Transverse colon (tissue), 4 donors: ENCODE measurements around the gene RBM19. TPM values are rescaled to one million over a fixed set of nuclear protein-coding genes. Genes with fewer than 3 reads are reported as not detected.

Source experiments
- DNase-seq: peaks from one replicate; pipeline ENCODE4 v3.0.0-alpha.2; 2019
- H3K27ac ChIP-seq, 4 donors: fragments of 200-600 bp; sonication (generic); 2 replicates each; pipeline ENCODE4 v1.5.1; 2016 to 2018; ENCODE audit warnings: inconsistent platforms in 4 of 4
- H3K27me3 ChIP-seq: fragments of 200-600 bp; sonication (generic); 2 replicates; pipeline ENCODE4 v1.5.1; 2017; ENCODE audit warnings: inconsistent platforms
- H3K36me3 ChIP-seq, 4 donors: fragments of 200-600 bp; sonication (generic); 2 replicates each; pipeline ENCODE4 v1.5.1; 2017 to 2019; ENCODE audit warnings: inconsistent platforms in 4 of 4
- H3K4me1 ChIP-seq, 4 donors: fragments of 200-600 bp; sonication (generic); 2 replicates each; pipeline ENCODE4 v1.5.1; 2017 to 2020; ENCODE audit warnings: inconsistent platforms in 4 of 4
- H3K4me3 ChIP-seq, 4 donors: fragments of 200-600 bp; sonication (generic); 1 replicate in 1 of 4; 2 replicates in 3 of 4; pipeline versions ENCODE4 v1.5.1 to v1.6.1; 2017 to 2019; ENCODE audit warnings: inconsistent platforms in 4 of 4
- H3K9me3 ChIP-seq, 2 donors: fragments of 200-600 bp; sonication (generic); 2 replicates each; pipeline ENCODE4 v1.5.1; 2017 to 2019; ENCODE audit warnings: inconsistent platforms in 2 of 2
- EP300 ChIP-seq: sonication (generic); formaldehyde crosslinking; IDR thresholded peaks from one replicate; pipeline ENCODE4 v1.6.1; 2017; ENCODE audit warnings: antibody characterized with exemption, low read depth
- POLR2A ChIP-seq: fragments of 450-650 bp; IDR thresholded peaks from one replicate; pipeline ENCODE4 v1.6.1; 2016; ENCODE audit warnings: antibody characterized with exemption, mild to moderate bottlenecking, moderate library complexity
- POLR2AphosphoS5 ChIP-seq, 3 donors: sonication (generic); formaldehyde crosslinking; IDR thresholded peaks; one replicate each; pipeline ENCODE4 v1.6.1; 2016; ENCODE audit warnings: antibody characterized with exemption in 3 of 3
- WGBS, 2 donors: methylation state at CpG; one replicate each; pipeline ENCODE4 v1.1.5; 2018; ENCODE audit warnings: low coverage in 1 of 2; 5-methylcytosine and 5-hydroxymethylcytosine counted together
- in situ Hi-C, 4 donors: fragments of 200-750 bp; cut with MboI; loops; one replicate each; pipeline versions ENCODE4 v1.15.0 to v1.15.1; 2017; ENCODE audit warnings: low sequenced_read_pairs in 3 of 4, low pct_ligation_motif_present in 1 of 4, low pct_unique_long_range_greater_than_20kb in 1 of 4
- intact Hi-C: fragments of 100-400 bp; cut with DNase I; formaldehyde crosslinking; loops from one replicate; pipeline ENCODE4 v1.15.1; 2023; ENCODE audit warnings: low total_unique reads
- total RNA-seq, 4 donors: library from RNA; depleted of rRNA; stranded (reverse); fragments of >200 nt; gene quantifications; one replicate each; pipeline ENCODE4 v1.1.0, GENCODE V29; 2016
- TF ChIP-seq, protein P1 (sequence below), 5 experiments: fragments of 200-600 bp in 3 of 5; fragments of 450-650 bp in 2 of 5; sonication (generic) in 3 of 5; IDR thresholded peaks; 1 replicate in 2 of 5; 2 replicates in 3 of 5; pipeline ENCODE4 v1.5.1; 2016 to 2017; ENCODE audit warnings: antibody characterized with exemption in 5 of 5, inconsistent platforms in 3 of 5, mild to moderate bottlenecking in 2 of 5, moderate library complexity in 1 of 5

The RBM19 gene
- total RNA-seq, 4 donors from 2014 or later: 24.3 to 96.1 (median 28.7) TPM

DNA sequence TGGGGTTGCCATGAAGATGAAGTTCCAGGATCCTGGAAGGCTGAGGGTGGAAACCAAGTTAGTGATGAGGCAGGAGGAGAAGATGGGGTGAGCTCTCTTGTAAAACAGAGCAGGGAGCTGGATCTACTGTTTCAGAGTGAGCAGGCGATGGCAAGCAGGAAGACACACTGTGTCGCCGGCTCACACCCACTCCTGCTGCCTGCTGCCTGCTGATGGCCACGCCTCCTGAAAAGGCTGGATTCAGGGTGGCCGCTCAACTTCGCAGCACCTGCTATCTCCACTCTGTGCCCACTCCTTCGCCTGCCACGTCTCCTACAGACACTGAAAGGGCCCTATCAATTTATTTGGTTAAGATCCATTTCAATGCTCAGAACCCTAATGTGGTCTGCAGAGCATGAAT, 96.1 kb downstream of the RBM19 start:
- WGBS, 2 donors: 80 to 87% methylated on average over 7 to 8 of the region's 8 CpGs
- H3K27me3 ChIP-seq: no peaks in the 10 kb centered on the region
- H3K27ac ChIP-seq: no peak overlapping the region
- no peaks in the 10 kb centered on the region for H3K4me1 ChIP-seq
- in situ Hi-C loops (no loop called here), intact Hi-C loops (no loop called here)
- TF ChIP-seq, protein P1, sequence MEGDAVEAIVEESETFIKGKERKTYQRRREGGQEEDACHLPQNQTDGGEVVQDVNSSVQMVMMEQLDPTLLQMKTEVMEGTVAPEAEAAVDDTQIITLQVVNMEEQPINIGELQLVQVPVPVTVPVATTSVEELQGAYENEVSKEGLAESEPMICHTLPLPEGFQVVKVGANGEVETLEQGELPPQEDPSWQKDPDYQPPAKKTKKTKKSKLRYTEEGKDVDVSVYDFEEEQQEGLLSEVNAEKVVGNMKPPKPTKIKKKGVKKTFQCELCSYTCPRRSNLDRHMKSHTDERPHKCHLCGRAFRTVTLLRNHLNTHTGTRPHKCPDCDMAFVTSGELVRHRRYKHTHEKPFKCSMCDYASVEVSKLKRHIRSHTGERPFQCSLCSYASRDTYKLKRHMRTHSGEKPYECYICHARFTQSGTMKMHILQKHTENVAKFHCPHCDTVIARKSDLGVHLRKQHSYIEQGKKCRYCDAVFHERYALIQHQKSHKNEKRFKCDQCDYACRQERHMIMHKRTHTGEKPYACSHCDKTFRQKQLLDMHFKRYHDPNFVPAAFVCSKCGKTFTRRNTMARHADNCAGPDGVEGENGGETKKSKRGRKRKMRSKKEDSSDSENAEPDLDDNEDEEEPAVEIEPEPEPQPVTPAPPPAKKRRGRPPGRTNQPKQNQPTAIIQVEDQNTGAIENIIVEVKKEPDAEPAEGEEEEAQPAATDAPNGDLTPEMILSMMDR (IDR thresholded peaks at IDR 0.05): no peak
- no peak for TF ChIP-seq POLR2AphosphoS5 (IDR thresholded peaks at IDR 0.05)
- no peaks in the 10 kb centered on the region for H3K9me3 ChIP-seq
- no peaks in the 10 kb centered on the region for H3K36me3 ChIP-seq
- no peak for DNase-seq
- H3K4me3 ChIP-seq: no peak overlapping the region

DNA sequence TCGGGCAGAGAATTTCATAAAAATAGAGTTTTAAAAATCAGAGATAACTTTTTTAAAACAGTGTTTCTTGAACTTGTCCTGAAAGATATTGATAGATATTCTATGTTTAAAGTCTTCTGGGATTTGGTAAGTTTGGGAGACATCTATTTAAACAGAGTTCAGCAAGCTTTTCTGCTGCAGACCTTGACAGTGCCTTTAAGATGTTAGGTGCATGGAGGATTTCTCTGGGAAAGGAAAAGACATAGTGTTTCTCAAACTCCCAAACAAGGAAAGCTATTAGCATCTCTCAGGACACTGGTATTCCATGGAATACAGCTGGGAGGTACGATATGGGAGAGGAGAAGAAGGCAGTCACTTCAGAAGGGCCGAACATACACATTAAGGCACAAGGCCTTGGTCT, 97.8 kb downstream of the RBM19 start:
- no peaks in the 10 kb centered on the region for H3K27me3 ChIP-seq
- in situ Hi-C loops: no loop called here
- H3K4me3 ChIP-seq: no peak overlapping the region
- no peaks in the 10 kb centered on the region for H3K4me1 ChIP-seq
- H3K36me3 ChIP-seq: no peaks in the 10 kb centered on the region
- no peak overlapping the region for H3K27ac ChIP-seq
- intact Hi-C loops: no loop called here
- no peaks in the 10 kb centered on the region for H3K9me3 ChIP-seq
- WGBS, 2 donors: 90 to 100% methylated on average over 2 to 3 of the region's 3 CpGs
- DNase-seq: no peak
- TF ChIP-seq, protein P1 (IDR thresholded peaks at IDR 0.05): no peak
- TF ChIP-seq POLR2AphosphoS5 (IDR thresholded peaks at IDR 0.05) (no peak), EP300 (no peak), POLR2A (no peak)

DNA sequence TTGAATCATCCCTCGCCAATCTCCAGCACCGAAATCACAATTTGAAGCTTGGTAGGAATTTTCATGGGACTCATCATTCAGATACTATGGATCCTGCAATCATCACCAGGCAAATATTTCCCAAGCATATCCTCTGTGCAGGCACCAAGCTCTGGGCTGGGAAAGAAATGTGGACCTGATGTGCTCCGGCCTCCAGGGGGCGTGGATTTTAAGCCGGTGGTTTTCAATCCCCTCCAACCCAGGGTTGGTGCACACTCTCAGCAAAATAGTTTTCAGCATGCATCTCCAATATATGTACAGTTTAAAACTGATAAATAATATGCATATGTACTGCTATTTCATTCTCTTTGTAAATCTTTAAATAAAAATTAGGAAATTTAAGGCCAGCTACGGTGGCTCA, 98.9 kb downstream of the RBM19 start:
- Histone ChIP-seq H3K36me3 (no peaks in the 10 kb centered on the region), H3K9me3 (no peaks in the 10 kb centered on the region), H3K27me3 (no peaks in the 10 kb centered on the region), H3K4me3 (no peak overlapping the region), H3K4me1 (no peaks in the 10 kb centered on the region), H3K27ac (no peak overlapping the region)
- TF ChIP-seq POLR2AphosphoS5 (IDR thresholded peaks at IDR 0.05) (no peak), EP300 (no peak), POLR2A (no peak)
- TF ChIP-seq, protein P1 (IDR thresholded peaks at IDR 0.05): no peak
- in situ Hi-C loops (no loop called here), intact Hi-C loops (no loop called here)
- DNase-seq: no peak
- WGBS, 2 donors: 87 to 96% methylated on average over 3 to 6 of the region's 6 CpGs

DNA sequence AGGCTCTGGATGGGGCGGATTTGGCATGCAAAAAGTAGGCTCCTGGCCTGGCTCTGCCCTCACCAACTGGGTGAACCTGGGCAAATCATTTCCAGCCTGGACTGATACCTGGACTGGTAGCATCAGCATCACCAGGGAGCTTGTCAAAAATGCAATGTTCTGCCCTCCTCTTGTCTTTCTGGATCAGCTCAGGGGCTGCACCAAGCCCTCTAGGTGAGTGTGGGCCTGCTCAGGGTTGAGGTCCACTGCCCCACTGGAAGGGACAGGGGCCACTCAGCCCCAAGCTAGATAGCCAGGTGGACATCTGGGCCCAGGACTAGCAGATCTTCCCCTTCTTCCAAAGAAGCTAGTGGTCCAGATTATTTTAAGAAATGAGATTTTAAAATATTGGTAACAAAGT, 99.6 kb downstream of the RBM19 start:
- no peak for DNase-seq
- in situ Hi-C loops: no loop called here
- TF ChIP-seq POLR2A (no peak), EP300 (no peak), POLR2AphosphoS5 (IDR thresholded peaks at IDR 0.05) (no peak)
- Histone ChIP-seq H3K36me3 (no peaks in the 10 kb centered on the region), H3K27me3 (no peaks in the 10 kb centered on the region), H3K4me3 (no peak overlapping the region), H3K27ac (no peak overlapping the region), H3K9me3 (no peaks in the 10 kb centered on the region), H3K4me1 (no peaks in the 10 kb centered on the region)
- WGBS, 2 donors: 100% methylated on average over 1 of the region's 1 CpG; no CpG with 5 or more reads in 1 of the 2 donors
- intact Hi-C loops: no loop called here

DNA sequence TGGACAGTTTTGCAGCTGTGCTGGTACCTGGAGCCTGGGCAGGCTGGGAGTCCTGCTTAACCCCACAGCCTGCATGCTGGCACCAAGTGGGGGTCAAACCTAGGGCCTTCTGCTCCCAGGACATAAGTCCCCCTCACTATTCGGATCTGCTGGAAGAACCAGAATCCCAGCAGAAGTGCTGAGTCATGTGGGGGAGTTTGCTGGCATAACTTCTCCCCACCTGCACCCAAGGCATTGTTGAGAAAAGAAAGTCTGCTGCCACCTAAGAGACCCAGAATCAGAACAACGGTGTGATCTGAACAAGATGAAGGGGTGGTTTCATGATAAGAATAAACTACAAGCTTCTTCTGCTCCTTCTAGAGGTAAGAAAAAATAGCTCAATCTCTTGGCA, 102.7 kb downstream of the RBM19 start:
- Histone ChIP-seq H3K36me3 (peaks cover 0 to 2% (median 0%) of the 10 kb centered on the region in 4 donors), H3K9me3 (no peaks in the 10 kb centered on the region), H3K4me3 (no peak overlapping the region), H3K27ac (no peak overlapping the region), H3K27me3 (no peaks in the 10 kb centered on the region), H3K4me1 (no peaks in the 10 kb centered on the region)
- 86 to 98% methylated on average over 1 to 2 of the region's 2 CpGs for WGBS, 2 donors
- DNase-seq: no peak
- no peak for TF ChIP-seq EP300
- TF ChIP-seq, protein P1 (IDR thresholded peaks at IDR 0.05): no peak
- no peak for TF ChIP-seq POLR2AphosphoS5 (IDR thresholded peaks at IDR 0.05)
- TF ChIP-seq POLR2A: no peak
- intact Hi-C loops: no loop called here
- in situ Hi-C loops: no loop called here
